ENCODE measurements around the gene TIMM13.
"Not testable (repeated sequence)": the region's sequence is repeated elsewhere in the genome, so short reads cannot be mapped to it uniquely, and the experiment has no call there.

Gene TIMM13

DNA sequence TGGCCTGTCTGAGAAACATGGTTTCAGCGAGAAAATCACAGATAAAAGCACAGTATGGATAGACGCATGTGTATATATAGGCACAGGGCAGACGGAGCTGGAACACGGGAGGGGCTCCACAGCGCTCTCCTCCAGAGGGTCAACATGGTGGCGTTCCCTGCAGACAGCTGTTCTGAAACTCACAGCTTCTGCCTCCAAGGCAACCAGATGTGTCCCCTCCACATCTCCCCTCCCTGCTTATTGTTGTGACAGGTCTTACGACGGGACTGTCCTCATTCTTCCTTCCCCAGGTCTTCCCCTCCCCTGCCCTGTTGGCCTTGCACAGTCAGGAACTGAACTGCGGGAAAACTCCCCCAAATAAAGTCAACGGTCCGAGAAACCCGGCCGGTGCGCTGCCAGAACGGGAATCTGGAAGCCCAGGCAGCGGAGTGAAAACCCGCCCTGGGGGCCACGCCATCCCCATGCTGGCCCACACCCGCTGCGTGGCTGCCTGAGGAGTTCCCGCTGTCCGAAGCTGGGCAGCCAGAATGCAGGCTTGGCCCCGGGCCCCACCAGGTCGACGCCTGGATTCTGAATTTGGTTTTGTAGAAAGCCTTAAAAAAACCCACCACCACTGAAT lies 2.6 kb upstream of the TIMM13 start:
- DNase-seq = no peak

DNA sequence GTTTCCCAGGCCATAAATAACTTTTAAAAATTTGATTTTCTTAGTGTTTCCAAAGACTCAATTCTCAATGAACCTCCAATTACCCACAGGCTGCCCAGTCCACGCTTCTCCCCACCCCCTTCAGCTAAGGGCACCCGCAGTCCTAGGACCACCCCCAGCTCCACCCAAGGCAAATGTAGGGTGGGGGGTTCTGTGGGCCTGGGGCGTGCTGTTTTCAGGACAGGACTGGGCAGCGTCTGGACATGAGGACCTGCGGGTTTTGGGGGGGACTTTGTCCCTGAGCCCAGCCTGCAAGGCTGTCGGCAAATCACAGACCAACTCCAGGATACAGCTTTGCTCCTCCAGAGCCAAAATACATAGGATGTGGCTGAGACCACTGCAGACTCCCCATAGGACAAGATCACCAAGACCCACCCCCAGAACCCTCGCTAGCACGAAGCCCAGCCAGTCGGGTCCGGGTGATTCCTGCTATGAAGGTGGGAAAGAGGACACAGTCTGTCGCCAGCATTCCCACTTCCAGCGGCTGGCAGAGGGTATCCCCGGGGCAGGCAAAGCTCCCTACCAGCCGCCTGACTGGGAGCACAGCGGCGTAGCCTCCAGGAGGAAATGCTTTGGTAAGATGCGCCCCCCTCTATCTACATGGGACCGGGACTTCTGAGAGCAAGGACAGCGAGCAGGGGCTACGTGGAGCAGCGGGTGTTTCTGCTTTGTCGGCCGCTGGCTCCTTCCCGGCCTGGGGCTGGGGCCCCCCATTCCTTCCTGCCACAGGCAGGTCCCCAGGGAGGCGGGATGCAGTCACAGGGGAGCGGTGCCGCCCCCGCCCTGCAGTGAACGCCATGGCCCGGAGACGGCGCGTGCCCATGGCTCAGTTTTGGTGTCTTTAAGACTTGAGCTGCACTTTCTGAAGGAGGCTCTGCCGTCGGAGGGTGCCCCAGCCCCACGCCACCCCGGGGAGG lies 1.6 kb upstream of the TIMM13 start:
- no peak for DNase-seq

- no peak for DNase-seq
Measured at GRCh38 chr19:2428321-2428690, 920 bp upstream of the TIMM13 start.

DNA sequence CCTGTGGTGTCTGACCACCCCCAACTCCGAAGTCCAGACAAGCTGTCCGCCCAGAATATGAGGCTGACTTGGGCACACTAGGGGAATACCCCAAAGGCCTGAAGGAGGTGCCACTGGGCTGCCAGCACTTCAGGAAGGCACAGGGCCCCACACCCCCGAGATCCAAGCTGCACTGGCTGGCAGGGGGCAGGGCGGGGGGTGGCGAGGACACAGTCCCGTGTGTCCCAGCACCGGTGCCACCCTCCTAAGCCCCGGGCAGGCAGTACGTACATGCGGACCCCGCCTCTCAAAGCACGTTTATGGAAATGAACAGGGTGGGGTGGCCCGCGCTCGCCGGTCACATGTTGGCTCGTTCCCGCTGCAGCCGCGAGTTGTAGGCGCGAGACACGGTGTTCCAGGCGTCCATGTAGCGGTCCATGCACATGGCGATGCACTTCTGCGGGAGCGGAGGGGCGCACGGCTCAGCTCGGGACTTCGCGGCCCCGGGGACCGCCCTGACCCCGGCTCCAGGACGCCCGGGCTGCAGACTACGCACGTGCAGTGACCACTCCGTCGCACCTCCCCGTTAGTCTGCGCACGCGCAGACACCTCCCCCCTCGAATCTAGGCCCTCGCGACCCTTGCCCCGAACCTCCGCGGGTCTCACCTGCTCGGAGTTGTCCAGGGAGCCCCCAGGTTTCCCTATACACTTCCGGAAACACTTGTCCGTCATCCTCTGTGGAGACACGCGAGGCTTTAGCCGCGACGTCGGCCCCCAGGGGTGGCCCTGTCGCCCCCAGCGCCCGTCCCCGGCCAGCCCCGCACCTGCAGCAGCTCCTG lies 566 bp downstream of the TIMM13 start:
- peak in 1 of 2 donors; percentile 11 for DNase-seq

DNA sequence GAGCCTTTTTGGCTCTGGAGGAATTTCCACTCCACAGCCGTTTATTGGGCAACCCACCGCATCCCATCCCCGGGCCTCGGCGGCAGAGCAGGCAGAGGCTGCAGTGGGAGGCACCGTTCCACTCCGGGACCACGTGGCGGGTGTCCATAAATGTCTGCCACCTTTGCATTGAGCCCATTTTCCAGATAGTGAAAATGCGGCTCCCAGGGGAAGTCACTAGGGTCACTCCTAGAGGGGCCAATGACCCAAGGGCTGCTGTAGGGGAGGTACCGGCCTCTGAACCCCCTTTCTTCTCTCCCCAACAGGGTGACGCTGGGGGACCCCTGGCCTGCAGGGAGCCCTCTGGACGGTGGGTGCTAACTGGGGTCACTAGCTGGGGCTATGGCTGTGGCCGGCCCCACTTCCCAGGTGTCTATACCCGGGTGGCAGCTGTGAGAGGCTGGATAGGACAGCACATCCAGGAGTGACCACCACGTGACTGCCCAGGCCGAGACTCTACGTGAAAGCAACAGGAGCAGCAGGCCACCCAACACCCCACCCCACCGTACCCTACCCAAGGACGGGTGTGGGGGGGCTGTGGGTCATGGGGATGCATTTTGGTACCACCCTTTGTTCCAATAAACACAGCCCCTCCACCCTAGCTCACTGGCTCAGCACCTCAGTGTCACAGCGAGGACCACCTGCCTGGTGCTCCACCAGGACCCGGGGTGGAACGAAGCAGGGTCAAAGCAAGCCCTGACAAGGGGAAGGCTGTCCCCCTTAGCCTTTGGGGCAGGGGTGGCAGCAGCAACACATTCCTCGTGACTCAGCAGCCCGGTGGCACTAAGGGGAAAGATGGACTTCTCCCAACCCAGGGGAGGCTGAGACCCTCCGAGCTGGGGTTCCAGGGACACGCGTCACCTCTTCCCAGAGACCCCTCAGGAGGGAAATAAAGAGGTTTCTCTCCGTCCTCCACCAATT lies 1.5 kb downstream of the TIMM13 start:
- no peak for DNase-seq

GRCh38 chr19:2424686-2425621 lies 2.4 kb downstream of the TIMM13 start:
- DNase-seq = no peak

- DNase-seq = no peak
Measured at GRCh38 chr19:2423915-2424685, 3.3 kb downstream of the TIMM13 start.

DNA sequence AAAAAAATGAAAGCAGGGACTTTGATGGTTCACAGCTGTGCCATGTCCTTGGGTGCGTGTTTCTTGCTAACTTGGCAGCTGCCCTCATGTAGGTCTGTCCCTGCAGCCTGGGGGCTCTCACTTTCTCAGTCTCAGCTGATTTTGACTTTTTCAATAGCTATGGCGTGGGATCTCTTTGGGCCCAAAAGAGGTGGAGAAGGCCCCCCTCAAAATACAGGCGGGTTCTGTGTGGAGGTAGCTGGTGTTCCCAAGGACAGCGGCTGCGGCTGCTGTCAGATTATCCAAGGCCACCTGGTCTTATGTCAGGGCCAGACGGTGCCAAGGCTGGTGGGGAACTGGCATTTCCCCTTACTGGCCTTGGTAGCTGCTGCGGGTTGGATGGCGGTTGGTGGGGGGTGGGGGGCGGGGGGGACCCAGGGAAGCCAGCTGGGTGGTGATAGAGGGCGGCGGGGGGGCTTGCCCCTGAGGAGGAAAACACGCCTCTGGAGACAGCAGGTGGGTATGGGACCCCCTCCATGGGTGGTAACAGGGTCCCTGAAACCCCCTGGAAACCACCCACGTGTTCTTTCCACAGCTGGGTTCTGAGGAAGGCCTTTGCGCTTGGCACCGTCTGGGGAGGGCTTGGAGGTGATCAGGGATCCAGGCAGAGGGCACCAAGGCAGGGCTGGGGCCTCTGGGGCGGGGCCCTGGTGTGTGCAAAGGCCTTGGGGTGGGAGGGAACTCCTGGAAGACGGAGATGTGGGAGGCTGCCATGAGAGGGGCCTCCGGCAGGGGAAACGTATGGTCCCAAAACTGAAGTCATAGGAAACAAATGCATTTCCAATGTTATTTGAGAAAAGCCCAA lies 4.1 kb downstream of the TIMM13 start:
- DNase-seq = no peak

DNA sequence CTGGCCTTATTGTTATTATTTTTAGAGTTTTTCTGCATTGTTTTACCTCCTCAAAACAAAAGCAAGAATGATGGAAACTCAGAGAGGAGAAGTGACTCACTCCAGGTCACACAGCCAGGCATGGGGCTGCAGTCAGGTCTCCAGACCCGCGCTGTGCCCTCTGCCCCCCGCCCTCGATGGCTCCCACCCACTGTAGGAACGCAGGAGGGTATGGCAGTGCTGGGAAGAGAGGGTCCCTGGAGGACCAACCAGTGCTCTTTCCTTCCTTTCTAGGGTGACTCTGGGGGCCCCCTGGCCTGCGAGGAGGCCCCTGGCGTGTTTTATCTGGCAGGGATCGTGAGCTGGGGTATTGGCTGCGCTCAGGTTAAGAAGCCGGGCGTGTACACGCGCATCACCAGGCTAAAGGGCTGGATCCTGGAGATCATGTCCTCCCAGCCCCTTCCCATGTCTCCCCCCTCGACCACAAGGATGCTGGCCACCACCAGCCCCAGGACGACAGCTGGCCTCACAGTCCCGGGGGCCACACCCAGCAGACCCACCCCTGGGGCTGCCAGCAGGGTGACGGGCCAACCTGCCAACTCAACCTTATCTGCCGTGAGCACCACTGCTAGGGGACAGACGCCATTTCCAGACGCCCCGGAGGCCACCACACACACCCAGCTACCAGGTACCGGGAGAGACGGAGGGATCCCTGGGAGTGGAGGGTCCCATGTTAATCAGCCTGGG lies 5.6 kb downstream of the TIMM13 start:
- no peak for DNase-seq

- DNase-seq = no peak
Measured at GRCh38 chr19:2420490-2420889, 6.9 kb downstream of the TIMM13 start.

DNA sequence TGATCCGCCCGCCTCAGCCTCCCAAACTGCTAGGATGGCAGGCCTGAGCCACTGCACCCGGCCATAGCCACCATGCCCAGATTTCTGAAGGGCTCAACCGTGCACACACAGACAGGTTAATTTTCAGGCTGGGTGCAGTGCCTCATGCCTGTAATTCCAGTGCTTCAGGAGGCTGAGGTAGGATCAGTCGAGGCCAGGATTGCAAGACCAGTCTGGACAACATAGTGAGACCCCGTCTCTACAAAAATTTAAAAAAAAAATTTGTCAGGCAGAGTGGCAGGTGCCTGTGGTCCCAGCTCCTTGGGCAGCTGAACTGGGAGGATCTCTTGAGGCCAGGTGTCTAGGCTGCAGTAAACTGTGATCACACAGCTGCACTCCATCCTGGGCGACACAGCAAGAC lies 7.6 kb downstream of the TIMM13 start:
- no peak for DNase-seq

DNA sequence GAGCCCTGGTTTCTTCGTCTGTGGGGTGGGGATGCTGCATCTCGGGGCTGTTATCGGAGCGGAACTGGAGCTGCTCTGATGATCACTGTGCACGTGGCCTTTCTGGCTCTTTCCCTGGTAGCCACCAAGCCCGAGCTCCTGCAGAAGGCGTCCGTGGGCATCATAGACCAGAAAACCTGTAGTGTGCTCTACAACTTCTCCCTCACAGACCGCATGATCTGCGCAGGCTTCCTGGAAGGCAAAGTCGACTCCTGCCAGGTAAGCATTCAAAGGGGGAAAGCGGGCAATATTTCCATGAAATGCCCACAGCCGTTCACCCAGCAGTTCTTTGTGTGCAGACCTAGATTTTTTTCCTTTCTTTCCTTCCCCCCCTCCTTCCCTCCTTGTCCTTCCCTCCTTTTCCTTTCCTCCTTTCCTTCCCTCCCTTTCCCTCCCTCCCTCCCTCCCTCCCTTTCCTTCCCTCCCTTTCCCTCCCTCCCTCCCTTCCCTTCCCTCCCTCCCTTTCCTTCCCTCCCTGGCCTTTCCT lies 9.4 kb downstream of the TIMM13 start:
- DNase-seq = no peak

DNA sequence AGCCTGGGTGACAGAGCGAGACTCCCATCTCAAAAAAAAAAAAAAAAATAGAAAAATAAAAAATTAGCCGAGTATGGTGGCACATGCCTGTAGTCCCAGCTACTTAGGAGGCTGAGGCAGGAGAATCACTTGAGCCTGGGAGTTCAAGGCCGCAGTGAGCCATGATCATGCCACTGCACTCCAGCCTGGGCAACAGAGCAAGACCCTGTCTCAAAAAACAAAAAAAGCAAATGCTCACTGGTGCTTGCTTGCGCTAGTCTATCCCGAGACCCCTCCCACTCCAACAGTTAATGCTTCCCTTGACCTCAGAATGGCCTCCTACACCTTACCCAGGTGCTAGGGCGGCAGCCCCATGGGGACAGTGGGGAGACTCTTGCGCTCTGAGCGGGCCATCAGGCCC lies 9.9 kb downstream of the TIMM13 start:
- DNase-seq = not testable (repeated sequence)

GRCh38 chr19:2416321-2417097 lies 10.9 kb downstream of the TIMM13 start:
- peak; percentile 38 to 58 for DNase-seq

- no peak for DNase-seq
Measured at GRCh38 chr19:2415973-2416319, 11.4 kb downstream of the TIMM13 start.

DNA sequence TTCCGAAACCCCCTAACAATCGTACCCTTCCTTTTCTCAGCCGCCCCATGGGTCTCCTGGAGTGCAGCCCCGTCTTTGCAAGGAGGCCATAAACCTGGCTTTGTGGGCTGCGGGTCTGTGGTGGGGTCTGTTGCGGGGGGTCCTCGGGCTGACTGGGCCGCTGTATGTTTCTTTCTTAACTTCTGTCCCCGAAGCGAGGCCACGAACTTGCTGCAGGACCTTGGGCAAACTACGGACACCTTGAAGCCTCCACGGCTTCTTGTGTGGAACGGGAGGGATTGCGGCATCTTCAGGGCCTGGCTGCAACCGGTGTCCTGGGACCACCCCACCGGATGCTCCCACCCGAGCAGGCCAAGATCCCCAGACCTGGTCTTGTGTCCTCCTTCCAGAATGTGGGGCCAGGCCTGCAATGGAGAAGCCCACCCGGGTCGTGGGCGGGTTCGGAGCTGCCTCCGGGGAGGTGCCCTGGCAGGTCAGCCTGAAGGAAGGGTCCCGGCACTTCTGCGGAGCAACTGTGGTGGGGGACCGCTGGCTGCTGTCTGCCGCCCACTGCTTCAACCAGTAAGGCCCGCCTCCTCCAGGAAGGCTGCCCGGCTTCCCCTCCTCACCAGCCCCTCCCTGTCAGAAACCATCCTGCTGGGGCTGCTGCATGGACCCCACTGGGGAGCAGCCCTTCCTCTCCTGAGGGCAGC lies 12.0 kb downstream of the TIMM13 start:
- no peak for DNase-seq

- no peak for DNase-seq
Measured at GRCh38 chr19:2413629-2414028, 13.8 kb downstream of the TIMM13 start.

Measured in inflammatory macrophage treated with lipopolysaccharide for 1 hour (primary cell).